HepG2 (cell line): Measurements from ENCODE around the gene ZNF248. TPM values are rescaled to one million over a fixed set of nuclear protein-coding genes. Genes with fewer than 3 reads are reported as not detected.

Experiments
- ELF3 ChIP-seq: IDR thresholded peaks from 2 replicates; pipeline ENCODE4 v1.6.1; 2016; ENCODE audit warnings: missing genetic modification reagents, missing compliant biosample characterization
- KLF12 ChIP-seq: sonication (generic); formaldehyde crosslinking; IDR thresholded peaks from 2 replicates; pipeline ENCODE4 v1.4.0; 2020; ENCODE audit warnings: missing genetic modification reagents, borderline replicate concordance
- NFATC3 ChIP-seq: sonication (generic); formaldehyde crosslinking; IDR thresholded peaks from 2 replicates; pipeline ENCODE4 v1.5.1; 2020; ENCODE audit warnings: mild to moderate bottlenecking, missing genetic modification reagents
- RBM39 ChIP-seq: fragments of 200-400 bp; formaldehyde crosslinking; IDR thresholded peaks from one replicate; pipeline ENCODE4 v1.6.1; 2018; ENCODE audit warnings: antibody characterized with exemption, mild to moderate bottlenecking, low read depth, low read length; ENCODE audit not compliant: poor library complexity, severe bottlenecking
- SMYD3 ChIP-seq: sonication (generic); formaldehyde crosslinking; IDR thresholded peaks from 2 replicates; pipeline ENCODE4 v1.8.1; 2023; ENCODE audit warnings: mild to moderate bottlenecking, missing genetic modification reagents
- SP140L ChIP-seq: sonication (generic); formaldehyde crosslinking; IDR thresholded peaks from 2 replicates; pipeline ENCODE4 v1.4.0; 2020; ENCODE audit warnings: missing genetic modification reagents, borderline replicate concordance
- TEF ChIP-seq: sonication (generic); formaldehyde crosslinking; IDR thresholded peaks from 2 replicates; pipeline ENCODE4 v1.5.0; 2020; ENCODE audit warnings: missing genetic modification reagents
- TIGD3 ChIP-seq: sonication (generic); formaldehyde crosslinking; IDR thresholded peaks from 2 replicates; pipeline ENCODE4 v1.5.1; 2020; ENCODE audit warnings: mild to moderate bottlenecking, missing genetic modification reagents, borderline replicate concordance
- ZBED4 ChIP-seq: sonication (generic); formaldehyde crosslinking; IDR thresholded peaks from 2 replicates; pipeline ENCODE4 v1.4.0; 2020; ENCODE audit warnings: missing genetic modification reagents, borderline replicate concordance
- ZBTB38 ChIP-seq: sonication (generic); formaldehyde crosslinking; IDR thresholded peaks from 2 replicates; pipeline ENCODE4 v1.5.1; 2020; ENCODE audit warnings: mild to moderate bottlenecking, missing genetic modification reagents
- ZC3H4 ChIP-seq: sonication (generic); formaldehyde crosslinking; IDR thresholded peaks from 2 replicates; pipeline ENCODE4 v1.4.0; 2020; ENCODE audit warnings: missing genetic modification reagents, borderline replicate concordance
- ZNF263 ChIP-seq: sonication (generic); formaldehyde crosslinking; IDR thresholded peaks from 2 replicates; pipeline ENCODE4 v1.4.0; 2020; ENCODE audit warnings: missing genetic modification reagents
- ZNF317 ChIP-seq: sonication (generic); formaldehyde crosslinking; IDR thresholded peaks from 2 replicates; pipeline ENCODE4 v1.5.0; 2020; ENCODE audit warnings: mild to moderate bottlenecking, missing genetic modification reagents
- ZNF468 ChIP-seq: sonication (generic); formaldehyde crosslinking; IDR thresholded peaks from 2 replicates; pipeline ENCODE4 v1.8.0; 2022; ENCODE audit warnings: mild to moderate bottlenecking, moderate library complexity, missing genetic modification reagents
- ZNF619 ChIP-seq: sonication (generic); formaldehyde crosslinking; IDR thresholded peaks from 2 replicates; pipeline ENCODE4 v1.4.0; 2020; ENCODE audit warnings: mild to moderate bottlenecking, missing genetic modification reagents
- ZNF737 ChIP-seq: sonication (generic); formaldehyde crosslinking; IDR thresholded peaks from 2 replicates; pipeline ENCODE4 v1.5.0; 2020; ENCODE audit warnings: missing genetic modification reagents, mild to moderate bottlenecking, borderline replicate concordance
- ZNF781 ChIP-seq: sonication (generic); formaldehyde crosslinking; IDR thresholded peaks from 2 replicates; pipeline ENCODE4 v1.5.1; 2020; ENCODE audit warnings: borderline replicate concordance, mild to moderate bottlenecking, missing genetic modification reagents; ENCODE audit errors: not compliant biosample characterization
- ZNF816 ChIP-seq: sonication (generic); formaldehyde crosslinking; IDR thresholded peaks from 2 replicates; pipeline ENCODE4 v1.8.0; 2022; ENCODE audit warnings: missing genetic modification reagents, mild to moderate bottlenecking, borderline replicate concordance
- ZNF841 ChIP-seq: sonication (generic); formaldehyde crosslinking; IDR thresholded peaks from 2 replicates; pipeline ENCODE4 v1.8.1; 2023; ENCODE audit warnings: missing genetic modification reagents, borderline replicate concordance
- polyA plus RNA-seq, 8 experiments: library from polyadenylated mRNA; depleted of rRNA in 3 of 8; stranded (reverse) in 7 of 8; unstranded in 1 of 8; fragments of >200 nt; fragmentation: Illumina TruSeq in 4 of 8; extraction: Trizol in 4 of 8; gene quantifications; 2 replicates each; pipeline versions ENCODE4 v1.2.1 to v1.2.3, GENCODE V29; 2011 to 2016; ENCODE audit warnings: low read depth in 4 of 8, missing spikeins in 1 of 8, mixed read lengths in 1 of 8; ENCODE audit not compliant: insufficient read depth in 1 of 8
- total RNA-seq, 5 experiments: library from RNA; depleted of rRNA; stranded (reverse); fragments of >200 nt; fragmentation: Illumina TruSeq; extraction: Trizol; gene quantifications; 2 replicates each; pipeline ENCODE4 v1.2.3, GENCODE V29; 2016; ENCODE audit warnings: low read depth in 1 of 5

ZNF248 gene
- total and polyA plus RNA-seq, 2 of the 13 experiments (the other 11 are each of a cell fraction or from before 2014, with no cell fraction given): 12.8 to 13.3 TPM

DNA sequence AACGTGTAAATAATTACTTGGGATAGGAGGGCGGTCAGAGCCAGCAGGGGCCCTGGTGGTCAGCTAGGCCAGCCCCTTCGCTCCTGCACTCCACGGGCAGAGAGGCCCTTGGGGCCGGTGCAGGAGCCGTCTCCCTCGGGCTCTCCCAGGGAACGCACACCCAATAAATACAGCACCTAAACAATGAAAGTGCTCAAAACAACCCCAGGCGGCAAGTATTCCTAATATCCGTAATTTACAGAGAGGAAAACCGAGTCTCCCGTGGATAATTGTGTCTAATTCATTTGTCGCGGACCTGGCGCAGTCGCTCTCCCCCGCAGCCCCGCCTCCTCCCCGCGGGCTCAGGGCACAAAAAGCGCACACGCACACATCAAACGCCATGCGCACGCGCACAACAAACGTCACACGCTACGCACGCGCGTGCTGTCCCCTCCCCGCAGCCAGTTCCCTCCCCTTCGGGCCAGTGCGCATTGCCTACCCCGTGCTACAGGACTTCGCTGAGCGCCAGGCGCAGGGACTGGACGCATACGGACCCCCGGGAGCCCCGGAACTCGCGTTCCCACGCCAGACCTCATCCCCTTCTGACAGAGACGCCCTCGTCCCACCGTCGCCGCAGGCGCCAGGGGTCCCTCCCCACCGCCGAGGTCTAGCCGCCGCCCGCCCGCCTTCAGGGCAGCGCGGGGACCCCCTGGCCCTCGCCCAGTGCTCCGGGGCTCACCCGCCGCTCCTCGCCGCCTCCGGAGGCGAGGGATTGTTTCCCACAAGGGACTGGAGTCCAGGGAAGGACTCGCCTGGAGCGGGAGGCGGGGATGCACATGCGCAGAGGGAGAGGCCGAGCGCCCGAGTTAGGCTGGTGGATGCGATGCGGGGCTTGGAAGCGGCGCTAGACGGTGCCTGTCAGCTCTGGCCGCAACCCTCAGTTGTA, at the start of gene ZNF248 (continued):
- peak; percentile 46; the same call in 1 of the 2 replicates for TF ChIP-seq TEF (CRISPR knock-in tag)
- 0 out of 2 replicates have a peak, but pooled peaks have one; percentile 49 for TF ChIP-seq ZNF841 (CRISPR knock-in tag)
- peak; percentile 42 for TF ChIP-seq ELF3 (CRISPR knock-in tag)
- peak; percentile 48; the same call in 1 of the 2 replicates for TF ChIP-seq ZC3H4 (CRISPR knock-in tag)
- peak; percentile 95; the same call in 1 of the 2 replicates for TF ChIP-seq ZNF468 (CRISPR knock-in tag)
- peak; percentile 94 for TF ChIP-seq RBM39
- 0 out of 2 replicates have a peak, but pooled peaks have one; percentile 44 for TF ChIP-seq SP140L (CRISPR knock-in tag)
- no peak for TF ChIP-seq ZNF263 (CRISPR knock-in tag)
- TF ChIP-seq ZNF781 (CRISPR knock-in tag): peak; percentile 17
- peak; percentile 69 for TF ChIP-seq ZNF317 (CRISPR knock-in tag)
- TF ChIP-seq ZBTB38 (CRISPR knock-in tag): peak; percentile 82
- TF ChIP-seq TIGD3 (CRISPR knock-in tag): no peak
- peak; percentile 58; the same call in 1 of the 2 replicates for TF ChIP-seq SMYD3 (CRISPR knock-in tag)
- TF ChIP-seq ZBED4 (CRISPR knock-in tag): peak; percentile 42; the same call in 1 of the 2 replicates
- peak; percentile 28; the same call in 1 of the 2 replicates for TF ChIP-seq ZNF816
- TF ChIP-seq ZNF619 (CRISPR knock-in tag): peak; percentile 85; the same call in 1 of the 2 replicates
- TF ChIP-seq ZNF737 (CRISPR knock-in tag): no peak
- TF ChIP-seq KLF12: no peak; the same call in 1 of the 2 replicates
- peak; percentile 32; the same call in 1 of the 2 replicates for TF ChIP-seq NFATC3 (CRISPR knock-in tag)
